SH-SY5Y (cell line): ENCODE measurements around the gene FOXK1.

Experiments
- GATA2 ChIP-seq: IDR thresholded peaks from 2 replicates; pipeline ENCODE4 v1.6.1; 2011; ENCODE audit warnings: mild to moderate bottlenecking, low read depth, low read length
- GATA3 ChIP-seq: IDR thresholded peaks from 2 replicates; pipeline ENCODE4 v1.6.1; 2011; ENCODE audit warnings: low read depth, mild to moderate bottlenecking, low read length, moderate library complexity

- TF ChIP-seq GATA2 (no peak), GATA3 (no peak)
These were observed 36.0 kb downstream of the FOXK1 start for GRCh38 chr7:4718075-4718474.
